Gastroesophageal sphincter (tissue), 4 donors: Measurements from ENCODE around the gene GNPAT. TPM values are rescaled to one million over a fixed set of nuclear protein-coding genes. Genes with fewer than 3 reads are reported as not detected.
A peak's percentile ranks its signal among the peaks of the same experiment; 100 is the strongest.

Experiments used
- ATAC-seq: fragments of 150-250 bp; one replicate; pipeline ENCODE4 v1.9.1; 2016; ENCODE audit warnings: mild to moderate bottlenecking, moderate library complexity
- H3K27ac ChIP-seq, 4 donors: fragments of 200-600 bp; sonication (generic) in 3 of 4; 1 replicate in 3 of 4; 2 replicates in 1 of 4; pipeline ENCODE4 v1.5.1; 2016 to 2019
- H3K27me3 ChIP-seq: fragments of 200-600 bp; sonication (generic); one replicate; pipeline ENCODE4 v1.5.1; 2019
- H3K36me3 ChIP-seq, 2 donors: fragments of 200-600 bp; sonication (generic); one replicate each; pipeline ENCODE4 v1.5.1; 2019; ENCODE audit warnings: control low read depth in 1 of 2
- H3K4me1 ChIP-seq, 3 donors: fragments of 200-600 bp; sonication (generic); 1 replicate in 2 of 3; 2 replicates in 1 of 3; pipeline ENCODE4 v1.5.1; 2016 to 2019; ENCODE audit warnings: control low read depth in 2 of 3
- H3K4me3 ChIP-seq, 2 donors: fragments of 200-600 bp; sonication (generic); one replicate each; pipeline ENCODE4 v1.5.1; 2019; ENCODE audit warnings: mild to moderate bottlenecking in 1 of 2, moderate library complexity in 1 of 2
- H3K9me3 ChIP-seq, 3 donors: fragments of 200-600 bp; sonication (generic); one replicate each; pipeline ENCODE4 v1.5.1; 2017 to 2019; ENCODE audit warnings: control low read depth in 2 of 3
- CTCF ChIP-seq, 4 experiments: fragments of 200-600 bp in 2 of 4; fragments of 450-650 bp in 2 of 4; sonication (generic) in 1 of 4; IDR thresholded peaks; one replicate each; pipeline ENCODE4 v1.5.1; 2017 to 2019; ENCODE audit warnings: antibody characterized with exemption in 4 of 4, mild to moderate bottlenecking in 2 of 4, moderate library complexity in 2 of 4
- EP300 ChIP-seq: sonication (generic); formaldehyde crosslinking; IDR thresholded peaks from one replicate; pipeline ENCODE4 v1.6.1; 2017; ENCODE audit warnings: antibody characterized with exemption, mild to moderate bottlenecking
- POLR2A ChIP-seq, 2 donors: fragments of 450-650 bp; IDR thresholded peaks; one replicate each; pipeline ENCODE4 v1.6.1; 2017; ENCODE audit warnings: antibody characterized with exemption in 2 of 2, mild to moderate bottlenecking in 2 of 2, moderate library complexity in 1 of 2
- POLR2AphosphoS5 ChIP-seq: sonication (generic); formaldehyde crosslinking; IDR thresholded peaks from one replicate; pipeline ENCODE4 v1.6.1; 2017; ENCODE audit warnings: antibody characterized with exemption
- WGBS, 2 donors: methylation state at CpG; one replicate each; pipeline ENCODE4 v1.1.5; 2018; ENCODE audit warnings: low coverage in 1 of 2; 5-methylcytosine and 5-hydroxymethylcytosine counted together
- total RNA-seq, 4 donors: library from RNA; depleted of rRNA; stranded (reverse); fragments of >200 nt; gene quantifications; one replicate each; pipeline ENCODE4 v1.1.0, GENCODE V29; 2016

GNPAT gene
- 10 to 100 TPM; 43.8 to 74.5 (median 57.7) TPM for total RNA-seq

- Histone ChIP-seq H3K36me3 (peaks cover 0 to 24% of the 10 kb centered on the region in 2 donors), H3K27ac (peak within 1 kb of the TSS; percentile 41 to 90 (median 84)), H3K27me3 (no peaks in the 10 kb centered on the region), H3K4me1 (peaks cover 3 to 58% (median 20%) of the 10 kb centered on the region in 3 donors), H3K4me3 (peak within 1 kb of the TSS; percentile 66 to 80), H3K9me3 (no peaks in the 10 kb centered on the region)
- 0% methylated on average over 9 to 12 of the region's 51 CpGs for WGBS, 2 donors
- peak; percentile 97 for ATAC-seq
- TF ChIP-seq POLR2A (IDR thresholded peaks at IDR 0.05) = peak; percentile 76 to 80
- TF ChIP-seq CTCF (IDR thresholded peaks at IDR 0.05) = peak in 1 of 4 experiments; percentile 39
- no peak for TF ChIP-seq EP300
- peak; percentile 93 for TF ChIP-seq POLR2AphosphoS5
Observed at GRCh38 chr1:231240883-231241735, at the start of gene GNPAT. TSS of gene GNPAT (plus strand) at chr1:231241212. CDS start at chr1:231241379, 167 bp downstream.

- H3K27me3 ChIP-seq = peaks cover 73% of the 10 kb centered on the region
- H3K9me3 ChIP-seq = peaks cover 0 to 11% (median 1%) of the 10 kb centered on the region in 3 donors
- TF ChIP-seq POLR2AphosphoS5 = no peak
- TF ChIP-seq CTCF (IDR thresholded peaks at IDR 0.05) = no peak
- no peak for TF ChIP-seq EP300
- TF ChIP-seq POLR2A (IDR thresholded peaks at IDR 0.05) = no peak
- no peak overlapping the region for H3K4me3 ChIP-seq
- H3K27ac ChIP-seq = no peak overlapping the region
- 54 to 83% methylated on average over 1 to 6 of the region's 12 CpGs for WGBS, 2 donors
- peaks cover 0 to 6% (median 0%) of the 10 kb centered on the region in 3 donors for H3K4me1 ChIP-seq
- ATAC-seq = no peak
- no peaks in the 10 kb centered on the region for H3K36me3 ChIP-seq
Observed at GRCh38 chr1:231192620-231193163, 48.3 kb upstream of the GNPAT start.

GRCh38 chr1:231193710-231194340 lies 47.2 kb upstream of the GNPAT start:
- WGBS, 2 donors = 50 to 75% methylated on average over 5 to 8 of the region's 10 CpGs
- Histone ChIP-seq H3K9me3 (peaks cover 0 to 11% (median 1%) of the 10 kb centered on the region in 3 donors), H3K36me3 (no peaks in the 10 kb centered on the region), H3K27me3 (peaks cover 71% of the 10 kb centered on the region), H3K4me3 (no peak overlapping the region), H3K27ac (no peak overlapping the region), H3K4me1 (peaks cover 0 to 6% (median 0%) of the 10 kb centered on the region in 3 donors)
- no peak for TF ChIP-seq POLR2AphosphoS5
- no peak for TF ChIP-seq EP300
- TF ChIP-seq POLR2A (IDR thresholded peaks at IDR 0.05) = no peak
- TF ChIP-seq CTCF (IDR thresholded peaks at IDR 0.05) = no peak
- ATAC-seq = no peak

GRCh38 chr1:231194476-231194842 lies 46.6 kb upstream of the GNPAT start:
- peaks cover 0 to 6% (median 0%) of the 10 kb centered on the region in 3 donors for H3K4me1 ChIP-seq
- no peak for ATAC-seq
- peaks cover 0 to 9% (median 1%) of the 10 kb centered on the region in 3 donors for H3K9me3 ChIP-seq
- H3K27ac ChIP-seq = no peak overlapping the region
- 68 to 83% methylated on average over 1 to 2 of the region's 2 CpGs for WGBS, 2 donors
- no peaks in the 10 kb centered on the region for H3K36me3 ChIP-seq
- peaks cover 74% of the 10 kb centered on the region for H3K27me3 ChIP-seq
- no peak for TF ChIP-seq POLR2A (IDR thresholded peaks at IDR 0.05)
- TF ChIP-seq CTCF (IDR thresholded peaks at IDR 0.05) = no peak
- TF ChIP-seq EP300 = no peak
- TF ChIP-seq POLR2AphosphoS5 = no peak
- no peak overlapping the region for H3K4me3 ChIP-seq
